ENCODE data around the gene HPCAL1.

Gene HPCAL1

GRCh38 chr2:10393640-10393982, 90.9 kb downstream of the HPCAL1 start:
- no peak for FAIRE-seq

- no peak for FAIRE-seq
These were observed 93.2 kb downstream of the HPCAL1 start for GRCh38 chr2:10395893-10396292.

- FAIRE-seq, result no peak
These were observed 93.8 kb downstream of the HPCAL1 start for GRCh38 chr2:10396464-10396863.

- FAIRE-seq, result no peak
These were observed 94.7 kb downstream of the HPCAL1 start for GRCh38 chr2:10397297-10397875.

- no peak for FAIRE-seq
These were observed 95.2 kb downstream of the HPCAL1 start for GRCh38 chr2:10397878-10398277.

- FAIRE-seq, result no peak
These were observed 95.8 kb downstream of the HPCAL1 start for GRCh38 chr2:10398496-10398895.

- no peak for FAIRE-seq
These were observed 96.7 kb downstream of the HPCAL1 start for GRCh38 chr2:10399358-10399757.

- no peak for FAIRE-seq
These were observed 97.3 kb downstream of the HPCAL1 start for GRCh38 chr2:10400002-10400401.

- no peak for FAIRE-seq
These were observed 97.9 kb downstream of the HPCAL1 start for GRCh38 chr2:10400568-10400977.

GRCh38 chr2:10400978-10401951, 98.6 kb downstream of the HPCAL1 start:
- FAIRE-seq, result no peak

- no peak for FAIRE-seq
These were observed 99.4 kb downstream of the HPCAL1 start for GRCh38 chr2:10402062-10402585.

- FAIRE-seq, result no peak
These were observed 100.0 kb downstream of the HPCAL1 start for GRCh38 chr2:10402653-10403215.

GRCh38 chr2:10404324-10405143, 101.8 kb downstream of the HPCAL1 start:
- FAIRE-seq, result no peak

GRCh38 chr2:10405448-10405847, 102.7 kb downstream of the HPCAL1 start:
- no peak for FAIRE-seq

GRCh38 chr2:10406016-10406415, 103.3 kb downstream of the HPCAL1 start:
- FAIRE-seq, result no peak

- no peak for FAIRE-seq
These were observed 103.9 kb downstream of the HPCAL1 start for GRCh38 chr2:10406491-10407188.

GRCh38 chr2:10407432-10407831, 104.7 kb downstream of the HPCAL1 start:
- no peak for FAIRE-seq

- no peak for FAIRE-seq
These were observed 105.3 kb downstream of the HPCAL1 start for GRCh38 chr2:10407841-10408648.

- no peak for FAIRE-seq
These were observed 106.2 kb downstream of the HPCAL1 start for GRCh38 chr2:10408649-10409579.
